HepG2 (cell line): ENCODE measurements around the gene YPEL3. TPM values are rescaled to one million over a fixed set of nuclear protein-coding genes. Genes with fewer than 3 reads are reported as not detected.

ENCODE experiments used
- AGO1 ChIP-seq: fragments of 200-400 bp; formaldehyde crosslinking; IDR thresholded peaks from 2 replicates; pipeline ENCODE4 v1.6.1; 2017; ENCODE audit warnings: mild to moderate bottlenecking, low read depth, low read length, moderate library complexity; ENCODE audit not compliant: poor library complexity, severe bottlenecking
- ARID5B ChIP-seq: IDR thresholded peaks from 2 replicates; pipeline ENCODE4 v1.4.0; 2020; ENCODE audit warnings: mild to moderate bottlenecking, missing genetic modification reagents
- CBX1 ChIP-seq: IDR thresholded peaks from one replicate; pipeline ENCODE4 v1.6.1; 2016; ENCODE audit warnings: antibody characterized with exemption, low read depth
- ELF3 ChIP-seq: IDR thresholded peaks from 2 replicates; pipeline ENCODE4 v1.6.1; 2016; ENCODE audit warnings: missing genetic modification reagents, missing compliant biosample characterization
- HDAC6 ChIP-seq: fragments of 200-600 bp; sonication (generic); IDR thresholded peaks from 2 replicates; pipeline ENCODE4 v1.7.0; 2017; ENCODE audit warnings: mild to moderate bottlenecking, antibody characterized with exemption, low read length, low read depth
- MIER2 ChIP-seq: IDR thresholded peaks from 2 replicates; pipeline ENCODE4 v1.6.1; 2016; ENCODE audit warnings: missing biosample characterization, missing genetic modification reagents
- MTF1 ChIP-seq: sonication (generic); formaldehyde crosslinking; IDR thresholded peaks from 2 replicates; pipeline ENCODE4 v1.5.0; 2020; ENCODE audit warnings: missing genetic modification reagents
- NPAS2 ChIP-seq: sonication (generic); formaldehyde crosslinking; IDR thresholded peaks from 2 replicates; pipeline ENCODE4 v1.8.0; 2022; ENCODE audit warnings: mild to moderate bottlenecking, missing genetic modification reagents, borderline replicate concordance
- POLR2G ChIP-seq: fragments of 200-400 bp; formaldehyde crosslinking; IDR thresholded peaks from 2 replicates; pipeline ENCODE4 v1.6.1; 2018; ENCODE audit warnings: mild to moderate bottlenecking, low read depth, low read length, moderate library complexity
- PRPF4 ChIP-seq: fragments of 200-400 bp; formaldehyde crosslinking; IDR thresholded peaks from 2 replicates; pipeline ENCODE4 v1.6.1; 2016; ENCODE audit warnings: low read length, low read depth; ENCODE audit not compliant: poor library complexity, severe bottlenecking
- SALL1 ChIP-seq: sonication (generic); formaldehyde crosslinking; IDR thresholded peaks from 2 replicates; pipeline ENCODE4 v1.8.0; 2022; ENCODE audit warnings: mild to moderate bottlenecking, missing genetic modification reagents
- SALL2 ChIP-seq: sonication (generic); formaldehyde crosslinking; IDR thresholded peaks from 2 replicates; pipeline ENCODE4 v1.8.1; 2023; ENCODE audit warnings: mild to moderate bottlenecking, missing genetic modification reagents, inconsistent platforms
- YEATS2 ChIP-seq: sonication (generic); formaldehyde crosslinking; IDR thresholded peaks from 2 replicates; pipeline ENCODE4 v1.4.0; 2020; ENCODE audit warnings: missing genetic modification reagents, borderline replicate concordance
- YEATS4 ChIP-seq: sonication (generic); formaldehyde crosslinking; IDR thresholded peaks from 2 replicates; pipeline ENCODE4 v1.4.0; 2020; ENCODE audit warnings: missing genetic modification reagents, borderline replicate concordance
- ZFX ChIP-seq: sonication (generic); formaldehyde crosslinking; IDR thresholded peaks from 2 replicates; pipeline ENCODE4 v1.4.0; 2020; ENCODE audit warnings: mild to moderate bottlenecking, low read depth, missing genetic modification reagents, moderate library complexity
- ZKSCAN8 ChIP-seq: IDR thresholded peaks from 2 replicates; pipeline ENCODE4 v1.6.1; 2016; ENCODE audit warnings: borderline replicate concordance, missing genetic modification reagents, missing compliant biosample characterization
- ZMYM2 ChIP-seq: sonication (generic); formaldehyde crosslinking; IDR thresholded peaks from 2 replicates; pipeline ENCODE4 v1.8.0; 2022; ENCODE audit warnings: mild to moderate bottlenecking, missing genetic modification reagents
- ZNF451 ChIP-seq: sonication (generic); formaldehyde crosslinking; IDR thresholded peaks from 2 replicates; pipeline ENCODE4 v1.5.0; 2020; ENCODE audit warnings: mild to moderate bottlenecking, missing genetic modification reagents
- ZNF496 ChIP-seq: sonication (generic); formaldehyde crosslinking; IDR thresholded peaks from 2 replicates; pipeline ENCODE4 v1.8.1; 2023; ENCODE audit warnings: mild to moderate bottlenecking, moderate library complexity, missing genetic modification reagents; ENCODE audit not compliant: insufficient replicate concordance
- ZNF782 ChIP-seq: sonication (generic); formaldehyde crosslinking; IDR thresholded peaks from 2 replicates; pipeline ENCODE4 v1.4.0; 2020; ENCODE audit warnings: missing genetic modification reagents, mild to moderate bottlenecking, borderline replicate concordance
- polyA plus RNA-seq, 8 experiments: library from polyadenylated mRNA; depleted of rRNA in 3 of 8; stranded (reverse) in 7 of 8; unstranded in 1 of 8; fragments of >200 nt; fragmentation: Illumina TruSeq in 4 of 8; extraction: Trizol in 4 of 8; gene quantifications; 2 replicates each; pipeline versions ENCODE4 v1.2.1 to v1.2.3, GENCODE V29; 2011 to 2016; ENCODE audit warnings: low read depth in 4 of 8, missing spikeins in 1 of 8, mixed read lengths in 1 of 8; ENCODE audit not compliant: insufficient read depth in 1 of 8
- total RNA-seq, 5 experiments: library from RNA; depleted of rRNA; stranded (reverse); fragments of >200 nt; fragmentation: Illumina TruSeq; extraction: Trizol; gene quantifications; 2 replicates each; pipeline ENCODE4 v1.2.3, GENCODE V29; 2016; ENCODE audit warnings: low read depth in 1 of 5
- TF ChIP-seq, protein P1 (sequence below): sonication (generic); formaldehyde crosslinking; conservative IDR thresholded peaks from 2 replicates; pipeline ENCODE4 v1.4.0; 2020; ENCODE audit warnings: missing genetic modification reagents
- TF ChIP-seq, protein P2 (sequence below): sonication (generic); formaldehyde crosslinking; IDR thresholded peaks from 2 replicates; pipeline ENCODE4 v1.5.0; 2020; ENCODE audit warnings: missing genetic modification reagents, mild to moderate bottlenecking, borderline replicate concordance
- TF ChIP-seq, protein P3 (sequence below): IDR thresholded peaks from 2 replicates; pipeline ENCODE4 v1.6.1; 2016; ENCODE audit warnings: low read depth

YPEL3 gene
- total and polyA plus RNA-seq, 2 of the 13 experiments (the other 11 are each of a cell fraction or from before 2014, with no cell fraction given): 5.4 to 47.0 TPM

DNA sequence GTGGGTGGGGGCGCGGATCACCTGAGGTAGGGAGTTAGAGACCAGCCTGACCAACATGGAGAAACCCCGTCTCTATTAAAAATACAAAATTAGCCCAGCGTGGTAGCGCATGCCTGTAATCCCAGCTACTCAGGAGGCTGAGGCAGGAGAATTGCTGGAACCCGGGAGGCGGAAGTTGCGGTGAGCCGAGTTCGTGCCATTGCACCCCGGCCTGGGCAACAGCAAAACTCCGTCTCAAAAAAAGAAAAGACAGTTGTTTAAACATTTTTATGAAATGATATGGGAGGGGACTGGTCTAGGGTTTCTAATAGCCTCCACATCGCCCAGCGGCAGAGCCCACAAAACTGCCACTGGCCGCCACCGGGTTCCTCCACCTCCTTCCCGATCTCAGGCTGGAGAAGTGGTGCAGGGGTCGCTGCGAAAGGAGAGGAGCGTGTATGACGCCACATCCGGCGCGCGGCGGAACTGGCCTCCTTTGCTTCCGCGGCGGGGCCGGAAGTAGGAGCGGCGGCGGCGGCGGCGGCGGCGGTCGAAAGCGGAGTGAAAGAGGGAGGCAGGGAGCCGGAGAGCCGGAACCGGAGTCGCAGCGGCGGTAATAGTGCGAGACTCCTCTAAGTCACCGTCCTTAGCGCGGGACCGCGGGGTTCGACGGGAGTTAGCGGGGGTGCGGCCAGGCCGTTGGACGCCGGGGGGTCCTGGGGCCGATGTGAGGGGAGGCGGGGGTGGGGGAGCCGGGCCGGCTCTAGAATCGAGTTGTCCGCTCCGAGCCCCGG, 20.3 kb downstream of the YPEL3 start, which contains the start of gene PPP4C (continued):
- TF ChIP-seq SALL2: no peak; the same call in 1 of the 2 replicates
- TF ChIP-seq POLR2G: peak; percentile 99
- TF ChIP-seq AGO1: peak; percentile 97
- TF ChIP-seq PRPF4: no peak
- TF ChIP-seq ZFX (CRISPR knock-in tag): no peak; the same call in none of the 2 replicates
- TF ChIP-seq, protein P1, sequence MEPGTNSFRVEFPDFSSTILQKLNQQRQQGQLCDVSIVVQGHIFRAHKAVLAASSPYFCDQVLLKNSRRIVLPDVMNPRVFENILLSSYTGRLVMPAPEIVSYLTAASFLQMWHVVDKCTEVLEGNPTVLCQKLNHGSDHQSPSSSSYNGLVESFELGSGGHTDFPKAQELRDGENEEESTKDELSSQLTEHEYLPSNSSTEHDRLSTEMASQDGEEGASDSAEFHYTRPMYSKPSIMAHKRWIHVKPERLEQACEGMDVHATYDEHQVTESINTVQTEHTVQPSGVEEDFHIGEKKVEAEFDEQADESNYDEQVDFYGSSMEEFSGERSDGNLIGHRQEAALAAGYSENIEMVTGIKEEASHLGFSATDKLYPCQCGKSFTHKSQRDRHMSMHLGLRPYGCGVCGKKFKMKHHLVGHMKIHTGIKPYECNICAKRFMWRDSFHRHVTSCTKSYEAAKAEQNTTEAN: no peak; the same call in 1 of the 2 replicates
- TF ChIP-seq, protein P2, sequence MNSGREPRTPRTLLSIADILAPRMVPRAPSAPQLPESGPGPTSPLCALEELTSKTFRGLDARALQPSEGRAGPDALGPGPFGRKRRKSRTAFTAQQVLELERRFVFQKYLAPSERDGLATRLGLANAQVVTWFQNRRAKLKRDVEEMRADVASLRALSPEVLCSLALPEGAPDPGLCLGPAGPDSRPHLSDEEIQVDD (CRISPR knock-in tag): no peak
- TF ChIP-seq YEATS2: peak; percentile 84; the same call in 1 of the 2 replicates
- no peak for TF ChIP-seq MTF1 (CRISPR knock-in tag)
- no peak for TF ChIP-seq HDAC6
- no peak for TF ChIP-seq ZKSCAN8
- no peak for TF ChIP-seq ZNF782
- TF ChIP-seq ARID5B (CRISPR knock-in tag): 0 out of 2 replicates have a peak, but pooled peaks have one; percentile 20
- TF ChIP-seq NPAS2 (CRISPR knock-in tag): no peak
- TF ChIP-seq MIER2: no peak
- TF ChIP-seq, protein P3, sequence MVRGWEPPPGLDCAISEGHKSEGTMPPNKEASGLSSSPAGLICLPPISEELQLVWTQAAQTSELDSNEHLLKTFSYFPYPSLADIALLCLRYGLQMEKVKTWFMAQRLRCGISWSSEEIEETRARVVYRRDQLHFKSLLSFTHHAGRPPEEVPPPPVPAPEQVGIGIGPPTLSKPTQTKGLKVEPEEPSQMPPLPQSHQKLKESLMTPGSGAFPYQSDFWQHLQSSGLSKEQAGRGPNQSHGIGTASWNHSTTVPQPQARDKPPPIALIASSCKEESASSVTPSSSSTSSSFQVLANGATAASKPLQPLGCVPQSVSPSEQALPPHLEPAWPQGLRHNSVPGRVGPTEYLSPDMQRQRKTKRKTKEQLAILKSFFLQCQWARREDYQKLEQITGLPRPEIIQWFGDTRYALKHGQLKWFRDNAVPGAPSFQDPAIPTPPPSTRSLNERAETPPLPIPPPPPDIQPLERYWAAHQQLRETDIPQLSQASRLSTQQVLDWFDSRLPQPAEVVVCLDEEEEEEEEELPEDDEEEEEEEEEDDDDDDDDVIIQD (CRISPR knock-in tag): 0 out of 2 replicates have a peak, but pooled peaks have one; percentile 36
- peak; percentile 87 for TF ChIP-seq ELF3 (CRISPR knock-in tag)
- peak; percentile 64 for TF ChIP-seq YEATS4 (CRISPR knock-in tag)
- TF ChIP-seq ZMYM2 (CRISPR knock-in tag): no peak
- no peak for TF ChIP-seq CBX1
- TF ChIP-seq SALL1 (CRISPR knock-in tag): peak; percentile 75
- no peak for TF ChIP-seq ZNF496
- TF ChIP-seq ZNF451 (CRISPR knock-in tag): 0 out of 2 replicates have a peak, but pooled peaks have one; percentile 35
